A549 (cell line): ENCODE data around the gene CD47. TPM values are rescaled to one million over a fixed set of nuclear protein-coding genes. Genes with fewer than 3 reads are reported as not detected.

Experiments
- ATAC-seq, 2 experiments: fragments of 200-7000 bp in 1 of 2; fragments of >200 bp in 1 of 2; cut with Nextera tagmentation in 1 of 2; cut with Tn5 transposase in 1 of 2; 3 replicates each; pipeline versions ENCODE4 v1.8.0 to v1.9.1; 2018 to 2020; ENCODE audit warnings: mild to moderate bottlenecking in 1 of 2, moderate library complexity in 1 of 2
- CTCF ChIA-PET: fragments of 300-600 bp; sonication (Branson Sonifier 250); formaldehyde crosslinking; extraction: SDS; loops from one replicate; lab custom pipeline; 2021; ENCODE audit warnings: antibody characterized with exemption, inconsistent platforms; lab: Yijun Ruan, JAX
- POLR2A ChIA-PET: fragments of 350-600 bp; formaldehyde crosslinking; extraction: SDS; loops from one replicate; lab custom pipeline; 2021; ENCODE audit warnings: antibody characterized with exemption, inconsistent platforms; lab: Yijun Ruan, JAX
- DNase-seq, 2 experiments: peaks; one replicate each; pipeline versions ENCODE4 v3.0.0 to v3.0.0-alpha.2; 2011 to 2016; ENCODE audit warnings: low read depth in 1 of 2, low spot score in 1 of 2
- FAIRE-seq: peaks from 2 replicates; lab custom pipeline; 2011; peaks lifted over from hg19 to GRCh38; lab: Jason Lieb, UNC
- H3K27ac ChIP-seq, 2 experiments: fragments of >200 bp; sonication (Bioruptor Twin); formaldehyde crosslinking; 3 replicates each; pipeline ENCODE4 v1.5.1; 2016 to 2017
- H3K4me1 ChIP-seq: fragments of >200 bp; sonication (Bioruptor Twin); formaldehyde crosslinking; 3 replicates; pipeline ENCODE4 v1.6.1; 2016
- H3K4me2 ChIP-seq: fragments of >200 bp; sonication (Bioruptor Twin); formaldehyde crosslinking; 3 replicates; pipeline ENCODE4 v1.6.1; 2016
- H3K4me3 ChIP-seq: fragments of >200 bp; sonication (Bioruptor Twin); formaldehyde crosslinking; 3 replicates; pipeline ENCODE4 v1.5.1; 2016
- H3K9me3 ChIP-seq: fragments of >200 bp; sonication (Bioruptor Twin); formaldehyde crosslinking; 3 replicates; pipeline ENCODE4 v1.6.1; 2016
- CBX8 ChIP-seq: fragments of 200-600 bp; sonication (generic); IDR thresholded peaks from 2 replicates; pipeline ENCODE4 v1.6.1; 2016
- EHMT2 ChIP-seq: fragments of 200-600 bp; sonication (generic); IDR thresholded peaks from 2 replicates; pipeline ENCODE4 v1.6.1; 2016; ENCODE audit warnings: antibody characterized with exemption, low read depth, mild to moderate bottlenecking, moderate library complexity
- ESRRA ChIP-seq: fragments of 150-350 bp; IDR thresholded peaks from 2 replicates; pipeline ENCODE4 v1.6.1; 2014; ENCODE audit warnings: mild to moderate bottlenecking, low read length, borderline replicate concordance
- HEYL ChIP-seq: fragments of 250-450 bp; sonication (Bioruptor Pico); IDR thresholded peaks from 2 replicates; pipeline ENCODE4 v1.8.0; 2021; ENCODE audit warnings: mild to moderate bottlenecking, moderate library complexity
- HOXA7 ChIP-seq: fragments of 250-450 bp; sonication (Bioruptor Pico); IDR thresholded peaks from 2 replicates; pipeline ENCODE4 v1.5.0; 2020; ENCODE audit warnings: mild to moderate bottlenecking, moderate library complexity
- JUNB ChIP-seq: fragments of >200 bp; sonication (Bioruptor Twin); formaldehyde crosslinking; IDR thresholded peaks from 2 replicates; pipeline ENCODE4 v1.6.1; 2016
- KDM1A ChIP-seq: fragments of 200-600 bp; sonication (generic); IDR thresholded peaks from 2 replicates; pipeline ENCODE4 v1.6.1; 2016; ENCODE audit warnings: low read depth, mild to moderate bottlenecking
- MAFK ChIP-seq: fragments of 450-650 bp; IDR thresholded peaks from 2 replicates; pipeline ENCODE4 v1.6.1; 2014; ENCODE audit not compliant: partially characterized antibody
- NFE2L2 ChIP-seq: fragments of 150-350 bp; conservative IDR thresholded peaks from 2 replicates; pipeline ENCODE4 v1.6.1; 2014; ENCODE audit warnings: low read length
- POLR2A ChIP-seq: IDR thresholded peaks from 2 replicates; pipeline ENCODE4 v1.6.1; 2012; ENCODE audit warnings: mild to moderate bottlenecking, low read length
- RAD21 ChIP-seq, 2 experiments: fragments of >200 bp in 1 of 2; sonication (Bioruptor Twin) in 1 of 2; formaldehyde crosslinking in 1 of 2; IDR thresholded peaks in 1 of 2; conservative IDR thresholded peaks in 1 of 2; 2 replicates in 1 of 2; 3 replicates in 1 of 2; pipeline ENCODE4 v1.6.1; 2012 to 2018; ENCODE audit warnings: inconsistent platforms in 1 of 2
- RCOR1 ChIP-seq: fragments of 150-350 bp; IDR thresholded peaks from 2 replicates; pipeline ENCODE4 v1.6.1; 2014; ENCODE audit warnings: antibody characterized with exemption, low read length, low read depth
- RNF2 ChIP-seq: fragments of 200-600 bp; sonication (generic); IDR thresholded peaks from 2 replicates; pipeline ENCODE4 v1.6.1; 2016; ENCODE audit warnings: low read depth, mild to moderate bottlenecking, antibody characterized with exemption, moderate library complexity, borderline replicate concordance
- SMC3 ChIP-seq: fragments of >200 bp; sonication (Bioruptor Twin); formaldehyde crosslinking; IDR thresholded peaks from 3 replicates; pipeline ENCODE4 v1.6.1; 2018; ENCODE audit warnings: inconsistent platforms
- SREBF2 ChIP-seq: fragments of 450-650 bp; IDR thresholded peaks from 2 replicates; pipeline ENCODE4 v1.6.1; 2014; ENCODE audit warnings: mild to moderate bottlenecking, moderate library complexity
- ZFP36 ChIP-seq: fragments of 450-650 bp; IDR thresholded peaks from 2 replicates; pipeline ENCODE4 v1.6.1; 2014; ENCODE audit warnings: borderline replicate concordance; ENCODE audit not compliant: partially characterized antibody
- ZNF302 ChIP-seq: fragments of 250-450 bp; sonication (Bioruptor Pico); IDR thresholded peaks from 2 replicates; pipeline ENCODE4 v1.9.0; 2021; ENCODE audit warnings: inconsistent platforms, mild to moderate bottlenecking, moderate library complexity
- ZSCAN20 ChIP-seq: fragments of 250-450 bp; sonication (Bioruptor Pico); IDR thresholded peaks from 2 replicates; pipeline ENCODE4 v1.8.0; 2022; ENCODE audit warnings: mild to moderate bottlenecking, moderate library complexity
- WGBS: methylation state at CpG from one replicate; pipeline ENCODE4 v1.1.6; 2017; ENCODE audit errors: missing lambda C conversion rate; 5-methylcytosine and 5-hydroxymethylcytosine counted together
- polyA plus RNA-seq, 4 experiments: library from polyadenylated mRNA; depleted of rRNA in 3 of 4; stranded (reverse); fragments of >200 nt; fragmentation: RNase III in 1 of 4; extraction: RNeasy Plus Mini Kit Qiagen cat#74134 plus additional on column Dnase treatment in 1 of 4; gene quantifications; 2 replicates in 3 of 4; 3 replicates in 1 of 4; pipeline ENCODE4 v1.2.3, GENCODE V29; 2011 to 2017
- TF ChIP-seq, protein P1 (sequence below): fragments of 250-450 bp; sonication (Bioruptor Pico); IDR thresholded peaks from 2 replicates; pipeline ENCODE4 v1.5.0; 2020; ENCODE audit warnings: low read depth, mild to moderate bottlenecking, moderate library complexity
- TF ChIP-seq, protein P2 (sequence below): fragments of 200-600 bp; sonication (generic); IDR thresholded peaks from 2 replicates; pipeline ENCODE4 v1.6.1; 2016; ENCODE audit warnings: antibody characterized with exemption, mild to moderate bottlenecking, moderate library complexity
- TF ChIP-seq, protein P3 (sequence below): fragments of >200 bp; sonication (Bioruptor Twin); formaldehyde crosslinking; IDR thresholded peaks from 3 replicates; pipeline ENCODE4 v1.6.1; 2016
- TF ChIP-seq, protein P4 (sequence below): fragments of 250-450 bp; sonication (Bioruptor Pico); IDR thresholded peaks from 2 replicates; pipeline ENCODE4 v1.5.0; 2021; ENCODE audit warnings: mild to moderate bottlenecking, moderate library complexity, borderline replicate concordance
- TF ChIP-seq, protein P5 (sequence below): IDR thresholded peaks from 2 replicates; pipeline ENCODE4 v1.6.1; 2012
- TF ChIP-seq, protein P6 (sequence below): fragments of >200 bp; sonication (Bioruptor Twin); formaldehyde crosslinking; IDR thresholded peaks from 3 replicates; pipeline ENCODE4 v1.5.1; 2016

Gene CD47
- polyA plus RNA-seq, 2 of the 4 experiments (the other 2 are of a cell fraction), result 31.0 to 35.9 TPM

DNA sequence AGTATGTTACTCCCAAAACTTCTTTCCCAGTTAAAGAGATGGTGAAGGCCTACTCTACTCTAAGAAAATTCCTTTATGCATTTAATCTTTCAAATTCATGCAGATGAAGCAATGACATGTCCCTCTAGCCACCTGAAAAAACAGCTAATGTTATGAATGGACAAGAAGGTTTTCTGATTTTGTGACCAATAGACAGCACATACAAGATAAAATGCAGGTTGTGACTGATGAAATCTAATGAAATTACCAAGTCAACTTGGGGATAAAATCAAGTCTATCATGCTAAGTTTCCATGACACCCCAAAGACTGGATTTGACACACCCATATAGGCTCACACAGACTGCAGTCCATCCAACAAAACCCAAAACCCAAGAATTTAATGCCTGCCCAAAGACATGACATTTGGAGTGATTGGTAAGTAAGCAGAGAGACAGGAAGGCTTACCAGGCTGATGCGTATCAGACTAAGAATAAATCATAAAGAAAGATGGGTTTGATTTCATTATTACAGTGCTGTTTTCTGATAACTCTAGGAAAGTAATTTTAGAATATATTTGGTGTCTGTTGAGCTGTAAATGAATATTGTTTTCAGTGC is 26.4 kb downstream of the CD47 start:
- H3K9me3 ChIP-seq, result no peaks in the 10 kb centered on the region
- ATAC-seq, result no peak
- no peak overlapping the region for H3K4me2 ChIP-seq
- no peak overlapping the region for H3K27ac ChIP-seq
- CTCF ChIA-PET, result no interaction called here
- H3K4me1 ChIP-seq, result no peaks in the 10 kb centered on the region
- TF ChIP-seq SREBF2 (no peak), KDM1A (no peak), HOXA7 (CRISPR knock-in tag) (no peak), ZFP36 (no peak), CBX8 (no peak), ZNF302 (CRISPR knock-in tag) (no peak), EHMT2 (no peak)
- TF ChIP-seq, protein P1, sequence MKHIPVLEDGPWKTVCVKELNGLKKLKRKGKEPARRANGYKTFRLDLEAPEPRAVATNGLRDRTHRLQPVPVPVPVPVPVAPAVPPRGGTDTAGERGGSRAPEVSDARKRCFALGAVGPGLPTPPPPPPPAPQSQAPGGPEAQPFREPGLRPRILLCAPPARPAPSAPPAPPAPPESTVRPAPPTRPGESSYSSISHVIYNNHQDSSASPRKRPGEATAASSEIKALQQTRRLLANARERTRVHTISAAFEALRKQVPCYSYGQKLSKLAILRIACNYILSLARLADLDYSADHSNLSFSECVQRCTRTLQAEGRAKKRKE (CRISPR knock-in tag), result no peak
- TF ChIP-seq, protein P2, sequence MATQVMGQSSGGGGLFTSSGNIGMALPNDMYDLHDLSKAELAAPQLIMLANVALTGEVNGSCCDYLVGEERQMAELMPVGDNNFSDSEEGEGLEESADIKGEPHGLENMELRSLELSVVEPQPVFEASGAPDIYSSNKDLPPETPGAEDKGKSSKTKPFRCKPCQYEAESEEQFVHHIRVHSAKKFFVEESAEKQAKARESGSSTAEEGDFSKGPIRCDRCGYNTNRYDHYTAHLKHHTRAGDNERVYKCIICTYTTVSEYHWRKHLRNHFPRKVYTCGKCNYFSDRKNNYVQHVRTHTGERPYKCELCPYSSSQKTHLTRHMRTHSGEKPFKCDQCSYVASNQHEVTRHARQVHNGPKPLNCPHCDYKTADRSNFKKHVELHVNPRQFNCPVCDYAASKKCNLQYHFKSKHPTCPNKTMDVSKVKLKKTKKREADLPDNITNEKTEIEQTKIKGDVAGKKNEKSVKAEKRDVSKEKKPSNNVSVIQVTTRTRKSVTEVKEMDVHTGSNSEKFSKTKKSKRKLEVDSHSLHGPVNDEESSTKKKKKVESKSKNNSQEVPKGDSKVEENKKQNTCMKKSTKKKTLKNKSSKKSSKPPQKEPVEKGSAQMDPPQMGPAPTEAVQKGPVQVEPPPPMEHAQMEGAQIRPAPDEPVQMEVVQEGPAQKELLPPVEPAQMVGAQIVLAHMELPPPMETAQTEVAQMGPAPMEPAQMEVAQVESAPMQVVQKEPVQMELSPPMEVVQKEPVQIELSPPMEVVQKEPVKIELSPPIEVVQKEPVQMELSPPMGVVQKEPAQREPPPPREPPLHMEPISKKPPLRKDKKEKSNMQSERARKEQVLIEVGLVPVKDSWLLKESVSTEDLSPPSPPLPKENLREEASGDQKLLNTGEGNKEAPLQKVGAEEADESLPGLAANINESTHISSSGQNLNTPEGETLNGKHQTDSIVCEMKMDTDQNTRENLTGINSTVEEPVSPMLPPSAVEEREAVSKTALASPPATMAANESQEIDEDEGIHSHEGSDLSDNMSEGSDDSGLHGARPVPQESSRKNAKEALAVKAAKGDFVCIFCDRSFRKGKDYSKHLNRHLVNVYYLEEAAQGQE, result no peak
- TF ChIP-seq, protein P3, sequence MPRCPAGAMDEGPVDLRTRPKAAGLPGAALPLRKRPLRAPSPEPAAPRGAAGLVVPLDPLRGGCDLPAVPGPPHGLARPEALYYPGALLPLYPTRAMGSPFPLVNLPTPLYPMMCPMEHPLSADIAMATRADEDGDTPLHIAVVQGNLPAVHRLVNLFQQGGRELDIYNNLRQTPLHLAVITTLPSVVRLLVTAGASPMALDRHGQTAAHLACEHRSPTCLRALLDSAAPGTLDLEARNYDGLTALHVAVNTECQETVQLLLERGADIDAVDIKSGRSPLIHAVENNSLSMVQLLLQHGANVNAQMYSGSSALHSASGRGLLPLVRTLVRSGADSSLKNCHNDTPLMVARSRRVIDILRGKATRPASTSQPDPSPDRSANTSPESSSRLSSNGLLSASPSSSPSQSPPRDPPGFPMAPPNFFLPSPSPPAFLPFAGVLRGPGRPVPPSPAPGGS, result no peak
- DNase-seq, result no peak
- POLR2A ChIA-PET, result no interaction called here
- WGBS, result 91% methylated on average over 1 of the region's 1 CpG
- FAIRE-seq, result no peak
- no peak overlapping the region for H3K4me3 ChIP-seq

DNA sequence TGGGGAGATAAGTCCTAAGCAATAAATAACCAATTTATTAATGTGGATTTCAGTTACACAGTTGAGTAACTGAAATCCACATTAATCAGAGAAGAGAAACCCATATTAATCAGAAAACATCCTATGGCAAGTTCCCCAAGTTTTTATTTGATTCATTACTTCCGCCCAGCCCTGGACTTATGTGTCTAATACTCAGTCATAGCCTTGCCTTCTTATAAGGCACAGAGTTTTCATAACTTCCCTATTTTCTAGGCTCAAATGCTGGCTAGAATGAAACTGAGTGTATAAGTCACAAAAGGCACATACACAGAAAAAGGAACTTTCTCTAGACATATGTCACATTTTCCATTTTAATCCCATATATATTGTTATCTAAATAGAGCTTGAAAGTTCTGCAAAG is 28.8 kb downstream of the CD47 start:
- FAIRE-seq, result no peak
- CTCF ChIA-PET, result interaction anchor here (0.6 kb wide), 1 partner anchor 15 kb away, joined by 3 read pairs; no protein-coding TSS in a partner anchor

DNA sequence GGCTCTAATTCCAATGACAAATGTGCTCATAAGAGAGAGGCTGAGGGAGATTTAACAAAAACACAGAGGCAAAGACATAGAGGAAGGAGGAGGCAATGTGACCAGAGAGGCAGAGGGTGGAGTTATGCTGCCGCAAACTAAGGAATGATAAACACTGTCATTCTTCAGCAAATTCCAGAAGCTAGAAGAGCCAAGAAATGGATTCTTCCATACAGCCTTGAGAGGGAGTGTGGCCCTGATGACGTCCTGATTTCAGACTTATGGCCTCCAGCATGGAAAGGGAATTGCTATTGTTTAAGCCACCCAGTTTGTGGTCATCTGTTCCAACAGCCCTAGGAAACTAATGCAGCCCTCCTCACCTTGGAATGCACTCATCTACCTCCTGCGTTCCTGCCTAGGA is 30.5 kb downstream of the CD47 start:
- Histone ChIP-seq H3K4me3 (no peak overlapping the region), H3K27ac (no peak overlapping the region), H3K9me3 (no peaks in the 10 kb centered on the region), H3K4me1 (no peaks in the 10 kb centered on the region), H3K4me2 (no peak overlapping the region)
- POLR2A ChIA-PET, result no interaction called here
- CTCF ChIA-PET, result no interaction called here
- no peak for FAIRE-seq
- DNase-seq, result no peak
- no peak for ATAC-seq
- 91% methylated on average over 3 of the region's 3 CpGs for WGBS
- TF ChIP-seq RCOR1, result no peak
- TF ChIP-seq, protein P4, sequence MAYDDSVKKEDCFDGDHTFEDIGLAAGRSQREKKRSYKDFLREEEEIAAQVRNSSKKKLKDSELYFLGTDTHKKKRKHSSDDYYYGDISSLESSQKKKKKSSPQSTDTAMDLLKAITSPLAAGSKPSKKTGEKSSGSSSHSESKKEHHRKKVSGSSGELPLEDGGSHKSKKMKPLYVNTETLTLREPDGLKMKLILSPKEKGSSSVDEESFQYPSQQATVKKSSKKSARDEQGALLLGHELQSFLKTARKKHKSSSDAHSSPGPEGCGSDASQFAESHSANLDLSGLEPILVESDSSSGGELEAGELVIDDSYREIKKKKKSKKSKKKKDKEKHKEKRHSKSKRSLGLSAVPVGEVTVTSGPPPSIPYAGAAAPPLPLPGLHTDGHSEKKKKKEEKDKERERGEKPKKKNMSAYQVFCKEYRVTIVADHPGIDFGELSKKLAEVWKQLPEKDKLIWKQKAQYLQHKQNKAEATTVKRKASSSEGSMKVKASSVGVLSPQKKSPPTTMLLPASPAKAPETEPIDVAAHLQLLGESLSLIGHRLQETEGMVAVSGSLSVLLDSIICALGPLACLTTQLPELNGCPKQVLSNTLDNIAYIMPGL (CRISPR knock-in tag), result no peak
- no peak for TF ChIP-seq SMC3
- TF ChIP-seq, protein P5, sequence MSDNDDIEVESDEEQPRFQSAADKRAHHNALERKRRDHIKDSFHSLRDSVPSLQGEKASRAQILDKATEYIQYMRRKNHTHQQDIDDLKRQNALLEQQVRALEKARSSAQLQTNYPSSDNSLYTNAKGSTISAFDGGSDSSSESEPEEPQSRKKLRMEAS, result no peak
- no peak for TF ChIP-seq JUNB
- no peak for TF ChIP-seq POLR2A
- no peak for TF ChIP-seq HEYL (CRISPR knock-in tag)
- no peak for TF ChIP-seq ESRRA
- no peak for TF ChIP-seq NFE2L2
- TF ChIP-seq ZSCAN20 (CRISPR knock-in tag), result no peak
- no peak for TF ChIP-seq RNF2
- no peak for TF ChIP-seq MAFK

More for the DNA sequence above, 28.8 kb downstream of the CD47 start:
- H3K27ac ChIP-seq, result no peak overlapping the region
- TF ChIP-seq POLR2A (no peak), RAD21 (conservative IDR thresholded peaks at IDR 0.05 in 1 of 2, IDR thresholded peaks at IDR 0.05 in 1 of 2) (no peak), HEYL (CRISPR knock-in tag) (no peak), SMC3 (no peak), RCOR1 (no peak)
- TF ChIP-seq, protein P6, sequence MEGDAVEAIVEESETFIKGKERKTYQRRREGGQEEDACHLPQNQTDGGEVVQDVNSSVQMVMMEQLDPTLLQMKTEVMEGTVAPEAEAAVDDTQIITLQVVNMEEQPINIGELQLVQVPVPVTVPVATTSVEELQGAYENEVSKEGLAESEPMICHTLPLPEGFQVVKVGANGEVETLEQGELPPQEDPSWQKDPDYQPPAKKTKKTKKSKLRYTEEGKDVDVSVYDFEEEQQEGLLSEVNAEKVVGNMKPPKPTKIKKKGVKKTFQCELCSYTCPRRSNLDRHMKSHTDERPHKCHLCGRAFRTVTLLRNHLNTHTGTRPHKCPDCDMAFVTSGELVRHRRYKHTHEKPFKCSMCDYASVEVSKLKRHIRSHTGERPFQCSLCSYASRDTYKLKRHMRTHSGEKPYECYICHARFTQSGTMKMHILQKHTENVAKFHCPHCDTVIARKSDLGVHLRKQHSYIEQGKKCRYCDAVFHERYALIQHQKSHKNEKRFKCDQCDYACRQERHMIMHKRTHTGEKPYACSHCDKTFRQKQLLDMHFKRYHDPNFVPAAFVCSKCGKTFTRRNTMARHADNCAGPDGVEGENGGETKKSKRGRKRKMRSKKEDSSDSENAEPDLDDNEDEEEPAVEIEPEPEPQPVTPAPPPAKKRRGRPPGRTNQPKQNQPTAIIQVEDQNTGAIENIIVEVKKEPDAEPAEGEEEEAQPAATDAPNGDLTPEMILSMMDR, result no peak
- TF ChIP-seq, all 56 proteins: peak for 0
- DNase-seq (no peak), ATAC-seq (no peak)
- WGBS, result 100% methylated on average over 1 of the region's 1 CpG
- Histone ChIP-seq H3K4me2 (no peak overlapping the region), H3K4me3 (no peak overlapping the region), H3K9me3 (no peaks in the 10 kb centered on the region), H3K4me1 (no peaks in the 10 kb centered on the region)
- POLR2A ChIA-PET, result no interaction called here
